Activated T-helper 1 cell treated with Interleukin-2 at 50 U/mL for 16 hours (primary cell): ENCODE measurements around the gene RFX4.

Experiments used
- DNase-seq: peaks from one replicate; pipeline ENCODE4 v3.0.0-alpha.2; 2020; ENCODE audit warnings: low read depth

Gene RFX4

DNA sequence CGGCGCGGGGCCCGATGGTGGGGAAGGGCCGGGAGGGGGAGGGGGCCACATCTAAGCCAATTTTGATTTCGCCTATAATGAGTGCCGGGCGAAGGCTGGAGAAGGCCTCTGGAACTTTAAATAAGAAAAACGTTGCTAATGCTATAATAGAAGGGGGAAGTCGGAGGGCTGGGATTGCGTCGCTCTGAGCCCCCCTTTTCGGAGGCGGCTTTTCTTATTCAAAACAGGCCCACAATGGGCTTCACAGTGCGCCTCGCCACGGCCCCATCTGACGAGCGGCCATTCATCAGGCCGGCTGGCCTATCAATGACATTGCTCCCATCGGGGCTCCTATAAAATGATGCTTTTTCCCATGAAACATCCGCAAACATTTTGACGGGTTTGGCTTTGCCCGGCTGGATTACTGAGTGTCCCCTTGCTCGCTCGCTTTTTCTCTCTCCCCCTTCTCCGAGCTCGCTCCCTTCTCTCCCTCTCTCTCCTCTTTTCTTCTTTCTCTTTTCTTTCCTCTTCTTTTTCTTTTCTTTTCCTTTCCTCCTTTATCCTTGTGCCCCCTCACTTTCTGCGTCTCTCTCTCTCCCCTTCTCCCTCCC lies at the start of gene RFX4:
Gene RFX4, plus strand, starts transcription at position 364 of the 590 bp plus-strand sequence. CDS start 317 bp downstream, outside the sequence.
- no peak for DNase-seq

DNA sequence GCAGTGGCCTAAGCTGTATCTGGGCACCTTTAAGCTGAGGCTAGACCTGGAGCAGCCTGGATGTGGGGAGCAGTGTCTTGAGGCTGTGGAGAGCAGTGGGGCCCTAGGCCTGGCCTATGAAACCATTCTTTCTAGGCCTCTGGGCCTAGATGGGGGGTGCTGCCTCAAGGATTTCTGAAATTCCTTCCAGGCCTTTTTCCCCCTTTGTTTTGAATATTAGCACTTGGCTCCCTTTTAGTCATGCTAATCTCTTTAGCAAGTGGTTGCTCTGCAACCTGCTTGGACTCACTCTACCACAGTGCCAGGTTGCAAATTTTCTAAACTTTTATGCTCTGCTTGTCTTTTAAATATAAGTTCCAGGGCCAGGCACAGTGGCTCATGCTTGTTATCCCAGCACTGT lies 41.6 kb upstream of the RFX4 start:
- DNase-seq = no peak

DNA sequence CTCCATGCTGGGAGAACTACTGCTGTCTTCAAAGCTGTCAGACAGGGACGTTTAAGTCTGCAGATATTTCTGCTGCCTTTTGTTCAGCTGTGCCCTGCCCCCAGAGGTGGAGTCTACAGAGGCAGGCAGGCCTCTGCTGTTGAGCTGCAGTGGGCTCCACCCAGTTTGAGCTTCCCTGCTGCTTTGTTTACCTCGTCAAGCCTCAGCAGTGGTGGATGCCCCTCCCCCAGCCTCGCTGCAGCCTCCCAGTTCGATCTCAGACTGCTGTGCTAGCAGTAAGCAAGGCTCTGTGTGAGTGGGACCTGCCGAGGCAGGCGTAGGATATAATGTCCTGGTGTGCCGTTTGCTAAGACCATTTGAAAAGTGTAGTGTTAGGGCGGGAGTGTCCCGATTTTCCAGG lies 31.4 kb upstream of the RFX4 start:
- DNase-seq = no peak

DNA sequence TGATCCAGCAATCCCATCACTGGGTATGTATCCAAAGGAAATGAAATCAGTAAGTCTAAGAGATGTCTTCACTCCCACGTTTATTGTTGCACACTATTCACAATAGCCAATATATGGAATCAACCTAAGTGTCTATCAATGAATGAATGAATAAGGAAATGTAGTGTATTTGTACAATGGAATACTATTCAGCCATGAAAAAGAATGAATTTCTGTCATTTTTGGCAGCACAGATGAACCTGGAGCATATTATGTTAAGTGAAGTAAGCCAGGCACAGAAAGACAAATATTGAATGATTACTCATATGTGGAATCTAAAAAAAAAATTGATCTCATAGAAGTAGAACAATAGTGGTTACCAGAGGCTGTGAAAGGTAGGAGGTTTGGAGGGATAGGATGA lies 30.6 kb upstream of the RFX4 start:
- DNase-seq = no peak

DNA sequence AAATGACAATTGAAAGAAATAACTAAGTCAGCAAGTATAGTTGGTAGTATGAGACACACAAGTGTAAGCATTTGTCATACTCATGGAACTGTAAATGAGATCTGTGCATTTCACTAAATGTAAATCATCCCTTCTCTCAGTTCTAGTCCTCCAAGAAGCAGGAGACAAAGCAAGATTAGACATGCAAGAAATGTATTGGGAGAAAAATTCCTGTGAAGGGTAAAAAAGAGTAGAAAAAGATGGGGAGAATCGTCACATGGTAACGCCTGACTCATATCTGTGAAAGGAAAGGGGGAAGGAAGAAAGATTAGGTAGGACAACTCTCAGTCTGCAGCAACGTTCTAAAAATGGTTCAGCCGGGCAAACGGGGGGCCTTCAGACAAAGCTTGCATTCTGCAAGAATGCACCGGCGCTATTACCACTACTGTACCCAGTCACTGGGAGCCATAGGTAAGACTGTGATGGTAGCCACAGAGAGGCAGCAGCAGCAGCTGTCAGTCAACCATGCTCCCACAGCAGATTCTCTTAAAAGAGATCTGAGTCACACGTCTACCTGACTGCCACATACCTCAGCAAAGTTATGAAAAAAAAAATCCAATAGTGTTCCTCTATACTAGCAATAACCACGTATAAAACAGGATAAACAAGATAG lies 18.0 kb upstream of the RFX4 start:
- DNase-seq = no peak

DNA sequence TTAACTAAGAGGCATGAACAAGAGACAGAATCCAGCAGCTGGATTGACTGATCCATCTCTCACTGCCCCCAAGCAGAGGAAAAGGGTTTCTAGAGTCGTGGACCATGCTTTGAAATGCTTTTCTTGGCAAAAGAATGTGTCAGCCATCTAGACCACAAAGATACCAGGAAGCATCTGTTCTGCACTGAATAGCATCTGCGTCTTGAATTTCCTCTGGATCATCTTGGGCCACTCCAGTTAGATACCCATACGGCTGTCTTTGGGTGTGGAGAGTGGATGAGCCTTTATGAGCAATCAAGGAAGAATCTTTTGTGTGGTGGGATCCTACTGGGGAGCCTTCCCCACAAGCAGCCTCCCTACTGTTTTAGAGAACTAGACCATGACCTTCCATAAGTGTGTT lies 16.0 kb upstream of the RFX4 start:
- DNase-seq = no peak

DNA sequence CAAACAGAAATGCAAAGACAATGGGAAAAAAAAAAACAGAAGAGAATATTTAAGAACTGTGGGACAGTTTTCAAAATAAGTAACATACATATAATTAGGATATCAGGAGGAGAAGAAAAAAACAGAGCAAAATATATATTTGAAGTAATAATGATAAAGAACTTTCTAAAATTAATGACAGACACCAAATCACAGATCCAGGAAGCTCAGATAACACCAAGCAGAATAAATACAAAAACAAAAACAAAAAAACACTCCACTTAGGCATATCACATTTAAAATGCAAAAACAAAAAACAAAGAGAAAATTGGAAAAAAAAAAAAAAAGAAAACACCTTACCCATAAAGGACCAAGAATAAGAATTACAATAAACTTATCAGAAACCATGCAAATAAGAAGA lies 9.6 kb upstream of the RFX4 start:
- no peak for DNase-seq

DNA sequence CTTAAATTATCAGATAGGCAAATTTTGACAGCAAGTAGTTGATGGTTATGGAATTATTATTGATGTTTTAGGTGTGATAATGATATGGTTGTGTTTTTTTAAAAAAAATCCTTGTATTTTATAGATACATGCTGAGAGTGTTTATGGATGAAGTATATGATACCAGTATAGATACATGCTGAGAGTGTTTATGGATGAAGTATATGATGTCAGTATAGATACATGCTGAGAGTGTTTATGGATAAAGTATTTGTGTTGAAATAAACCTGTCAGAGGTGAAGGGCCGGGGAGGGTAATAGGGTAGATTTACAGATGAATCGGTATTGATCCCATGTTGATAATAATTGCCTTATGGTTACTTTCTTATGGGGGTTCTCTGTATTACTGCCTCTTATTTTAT lies 6.0 kb upstream of the RFX4 start:
- no peak for DNase-seq

DNA sequence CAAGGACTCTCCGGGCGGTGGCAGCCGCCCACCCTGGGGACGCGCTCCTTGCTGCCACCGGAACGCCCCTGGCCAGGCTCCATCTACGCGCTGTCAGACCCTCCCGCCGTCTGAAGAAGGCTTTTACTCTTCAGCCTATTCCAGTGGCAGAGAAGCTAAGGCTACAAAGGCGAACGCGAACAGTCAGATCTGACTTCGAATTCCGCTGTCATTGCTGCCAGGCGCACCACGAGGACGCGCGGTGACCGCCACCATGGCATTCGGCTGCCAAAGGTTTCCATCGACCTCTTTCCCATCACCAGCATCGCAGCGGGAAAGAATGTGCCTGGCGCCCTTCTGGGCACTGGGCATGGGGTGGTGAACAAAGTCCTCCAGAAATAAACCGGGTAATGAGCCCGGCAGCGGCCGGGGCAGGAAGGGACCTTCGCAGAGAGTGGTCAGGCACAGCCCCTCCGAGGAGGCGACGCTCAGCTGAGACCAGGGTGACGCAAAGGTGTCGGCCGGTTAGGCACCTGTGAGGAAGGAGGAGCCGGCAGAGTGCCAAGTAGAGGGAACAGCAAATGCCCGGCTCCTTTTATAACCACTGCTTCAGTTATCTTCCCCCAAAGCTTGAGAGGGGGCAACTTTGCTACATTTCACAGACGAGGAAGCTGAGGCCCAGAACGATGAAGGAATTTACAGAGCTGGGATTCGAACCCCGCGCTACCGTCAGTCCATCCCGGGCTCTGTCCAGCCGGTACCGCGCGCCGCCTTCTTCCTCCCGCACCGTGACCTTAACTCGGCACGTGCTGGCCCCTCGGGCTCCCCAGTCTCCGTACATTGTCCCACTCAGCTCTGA lies 1.9 kb upstream of the RFX4 start:
- DNase-seq = no peak

DNA sequence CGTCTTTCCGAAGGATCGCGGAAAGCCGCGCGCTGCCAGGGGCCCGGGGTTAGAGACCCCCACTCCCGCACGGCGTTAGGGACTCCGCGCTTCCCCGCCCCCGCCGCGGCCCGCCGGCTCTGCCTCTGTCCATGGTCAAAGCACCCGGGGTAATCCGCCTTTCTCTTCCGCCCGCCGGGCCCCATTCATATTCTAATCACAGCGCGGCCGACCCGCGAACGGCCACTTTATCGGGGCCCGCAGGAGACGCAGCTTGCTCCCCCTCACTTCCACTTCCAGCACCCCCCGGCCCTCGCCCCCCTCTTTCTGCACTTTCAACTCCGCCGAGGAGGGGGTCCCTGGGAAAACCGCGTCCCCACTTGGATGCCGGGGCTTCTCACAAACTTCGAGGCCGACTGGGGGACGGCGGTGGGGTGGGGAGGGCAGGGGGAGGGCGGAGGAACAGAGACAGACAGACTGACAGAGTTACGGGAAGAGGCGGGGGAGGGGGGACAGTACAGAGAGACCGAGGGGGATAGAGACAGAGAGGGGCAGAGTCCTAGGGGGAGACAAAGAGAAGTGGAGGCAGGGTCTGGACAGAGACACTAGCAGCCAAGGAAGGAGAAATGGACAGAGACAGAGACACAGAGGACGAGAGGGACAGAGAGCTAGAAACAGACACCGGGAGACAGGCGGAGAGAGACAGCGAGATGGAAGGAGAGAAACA lies 1.1 kb upstream of the RFX4 start:
- DNase-seq = no peak

DNA sequence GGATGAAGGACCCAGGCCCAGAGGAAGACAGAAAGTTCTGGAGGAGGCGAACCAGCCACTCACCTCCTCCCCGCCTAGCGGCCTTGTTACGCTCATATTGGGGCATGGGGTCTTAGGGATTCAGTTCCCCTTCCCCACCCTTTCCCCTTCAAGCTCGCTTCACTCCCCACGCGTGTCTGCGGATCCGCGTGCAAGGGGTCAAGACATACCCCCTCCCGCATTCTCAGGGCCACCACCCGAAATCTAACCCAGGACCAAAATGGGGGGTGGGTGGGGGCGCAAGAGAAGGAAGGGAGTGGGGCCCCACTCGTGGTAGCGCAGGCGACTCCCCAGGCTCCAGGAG lies 584 bp upstream of the RFX4 start:
- DNase-seq = no peak

DNA sequence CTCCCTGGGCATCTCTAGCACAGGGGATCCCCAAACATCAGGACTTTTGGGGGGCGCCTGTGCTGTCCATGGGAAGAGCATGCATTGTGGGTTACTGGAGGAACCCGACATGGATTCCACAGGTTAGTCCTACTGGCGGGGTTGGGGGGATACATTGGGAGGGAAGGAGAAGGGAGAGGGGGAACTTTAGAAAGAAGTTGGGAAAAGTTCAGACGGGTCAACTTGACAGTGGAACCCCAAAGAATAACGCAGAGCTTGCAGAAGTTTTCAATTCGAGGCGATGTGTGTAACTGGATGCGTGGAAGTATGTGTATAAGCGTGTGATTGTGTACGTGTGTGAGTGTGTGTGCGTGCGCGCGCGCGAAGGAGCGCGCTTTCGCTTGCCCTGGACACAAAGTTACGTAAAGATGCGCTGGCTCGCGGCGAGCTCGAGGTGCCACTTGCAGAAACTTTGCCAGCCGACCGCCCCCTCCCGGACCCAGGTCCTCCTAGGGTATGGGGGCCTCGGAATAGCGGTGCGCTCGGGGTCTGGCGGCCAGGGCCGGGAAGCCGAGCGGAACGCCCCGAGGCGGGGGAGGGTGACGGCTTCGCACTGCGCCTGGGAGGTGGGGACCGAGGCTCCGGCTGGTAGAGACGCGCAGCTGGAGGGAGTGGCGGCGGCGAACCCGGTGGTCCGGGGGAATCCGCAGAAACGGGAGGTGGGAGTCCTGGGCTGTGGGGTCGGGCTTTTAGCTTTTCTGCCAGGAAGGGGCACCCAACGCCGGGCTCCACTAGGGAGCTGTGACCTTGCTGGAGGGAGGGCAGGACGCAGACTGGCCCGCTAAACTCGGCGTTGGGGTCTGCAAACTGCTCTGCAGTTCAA lies 669 bp downstream of the RFX4 start:
- DNase-seq = no peak

DNA sequence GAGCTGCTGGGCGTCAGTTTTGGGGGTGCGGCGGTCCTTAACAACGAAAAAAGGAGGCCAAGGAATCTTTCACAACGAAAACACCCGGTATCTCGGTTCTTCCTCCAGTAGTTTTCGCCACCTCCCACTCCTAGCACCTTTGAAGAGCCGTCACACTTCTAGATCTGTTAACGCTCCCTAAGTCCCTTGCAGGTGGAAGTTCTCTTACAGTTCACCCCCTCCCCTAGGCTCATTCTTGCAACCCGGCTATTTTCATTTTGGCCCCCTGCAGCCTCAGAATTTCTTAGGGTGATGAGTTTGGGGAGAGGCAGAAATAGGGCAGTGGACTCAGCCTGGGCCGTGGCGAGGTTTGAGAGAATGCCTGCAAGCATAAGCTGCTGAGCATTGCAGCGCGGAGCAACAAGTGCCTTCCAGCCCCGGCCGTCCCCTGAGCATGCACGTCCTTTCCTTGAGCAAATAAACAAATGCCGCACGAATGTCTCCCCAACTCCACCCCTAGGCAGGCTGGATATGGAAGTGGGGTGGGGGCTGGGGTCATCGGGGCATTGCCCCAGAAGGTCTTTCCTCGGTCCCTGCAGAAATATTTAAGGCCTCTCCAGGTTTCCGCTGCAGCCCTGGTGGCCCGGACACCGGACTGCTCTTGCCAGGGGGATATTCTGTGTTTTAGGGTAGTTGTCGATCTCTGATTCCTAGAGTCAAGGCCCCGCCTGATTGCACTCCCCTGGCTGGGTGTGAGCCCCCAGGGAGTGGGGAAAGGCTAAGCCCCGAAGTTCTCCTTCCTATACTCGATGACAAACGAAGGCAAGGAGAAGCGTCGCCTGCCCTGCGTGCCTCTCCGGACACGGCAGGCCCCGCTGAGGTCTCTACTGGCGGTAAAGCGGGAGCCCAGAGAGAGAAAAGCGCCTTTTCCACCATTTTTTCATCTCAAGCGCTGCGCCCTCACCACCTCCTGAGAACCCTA lies 1.6 kb downstream of the RFX4 start:
- no peak for DNase-seq

DNA sequence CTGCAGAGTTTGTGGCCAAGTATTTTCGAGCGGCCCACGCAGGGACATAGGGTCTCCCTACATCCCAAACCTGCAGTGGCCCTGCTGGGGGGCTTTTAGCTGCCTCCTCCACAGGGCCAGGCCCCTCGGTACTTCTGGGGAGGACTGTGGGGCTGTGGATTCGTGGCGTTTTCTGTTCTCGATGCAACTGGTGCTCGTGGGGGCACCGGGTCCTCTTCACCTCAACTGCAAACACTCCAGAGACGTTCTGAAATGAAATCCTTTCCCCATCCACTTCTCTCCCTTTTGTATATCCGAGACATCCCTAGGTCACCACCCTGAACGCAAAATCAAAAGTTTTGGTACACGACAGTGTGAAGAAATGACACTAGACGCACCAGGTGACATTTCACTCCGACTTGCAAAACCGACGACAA lies 2.3 kb downstream of the RFX4 start:
- DNase-seq = no peak

DNA sequence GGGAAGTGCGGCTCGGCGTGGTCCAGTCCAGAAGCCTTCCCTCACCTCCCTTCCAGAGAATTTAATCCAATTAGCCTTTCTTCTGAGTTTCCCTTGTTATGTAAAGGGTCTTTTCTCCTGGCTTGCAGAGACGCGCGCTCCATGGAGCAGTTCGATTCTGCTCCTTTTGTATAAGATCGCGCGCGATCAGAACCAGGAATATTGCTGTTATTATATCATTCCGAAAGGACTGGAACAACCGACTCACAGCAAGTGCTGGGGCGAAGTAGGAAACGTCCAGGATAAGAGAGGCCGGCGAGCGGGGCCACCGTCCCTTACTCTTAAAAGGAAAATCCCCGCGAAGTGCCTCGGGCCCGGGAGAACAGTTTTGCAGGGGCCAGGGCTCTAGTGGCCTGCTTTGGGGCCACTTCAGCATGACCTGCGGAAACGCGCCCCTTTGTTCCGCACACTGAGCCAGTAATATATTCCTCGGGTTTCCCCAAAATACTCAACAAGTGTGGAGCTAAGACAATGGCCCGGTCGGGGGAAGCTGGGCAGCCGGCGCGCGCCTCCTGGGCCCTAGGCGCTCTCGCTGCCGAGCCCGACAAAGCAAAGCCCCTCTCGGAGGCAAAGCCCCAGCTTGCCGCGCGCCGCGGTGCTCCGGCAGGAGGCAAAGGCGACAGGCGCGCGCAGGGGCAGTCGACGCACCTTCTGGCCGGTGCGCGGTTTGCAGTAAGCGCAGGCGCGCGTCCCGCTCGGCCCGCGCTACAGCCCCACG lies 2.9 kb downstream of the RFX4 start:
- no peak for DNase-seq

DNA sequence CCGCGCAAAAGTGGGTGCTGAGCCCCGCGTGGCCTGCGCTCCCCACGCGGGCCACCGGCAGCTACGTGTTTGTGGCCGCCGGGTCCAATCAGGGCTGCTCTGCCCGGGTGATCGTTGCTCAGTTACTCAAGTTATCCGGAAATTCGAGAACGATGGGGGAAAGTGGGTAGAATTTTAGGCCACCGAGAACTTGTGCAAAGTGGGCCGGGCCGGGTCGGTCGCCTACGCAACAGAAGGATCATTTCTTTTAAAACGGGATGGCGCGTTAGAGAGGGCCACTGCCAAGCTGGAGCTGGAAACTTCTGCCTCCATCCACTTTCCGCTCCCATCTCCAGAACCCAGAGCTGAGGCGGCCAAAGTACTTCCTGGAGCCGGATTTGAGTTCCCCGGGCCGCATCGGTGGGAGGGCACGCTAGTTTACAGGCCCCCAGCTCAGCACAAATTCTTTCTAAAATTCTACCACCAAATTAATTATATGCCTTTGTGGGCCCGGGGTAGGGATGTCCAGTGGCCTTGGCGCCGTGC lies 3.5 kb downstream of the RFX4 start:
- DNase-seq = no peak

DNA sequence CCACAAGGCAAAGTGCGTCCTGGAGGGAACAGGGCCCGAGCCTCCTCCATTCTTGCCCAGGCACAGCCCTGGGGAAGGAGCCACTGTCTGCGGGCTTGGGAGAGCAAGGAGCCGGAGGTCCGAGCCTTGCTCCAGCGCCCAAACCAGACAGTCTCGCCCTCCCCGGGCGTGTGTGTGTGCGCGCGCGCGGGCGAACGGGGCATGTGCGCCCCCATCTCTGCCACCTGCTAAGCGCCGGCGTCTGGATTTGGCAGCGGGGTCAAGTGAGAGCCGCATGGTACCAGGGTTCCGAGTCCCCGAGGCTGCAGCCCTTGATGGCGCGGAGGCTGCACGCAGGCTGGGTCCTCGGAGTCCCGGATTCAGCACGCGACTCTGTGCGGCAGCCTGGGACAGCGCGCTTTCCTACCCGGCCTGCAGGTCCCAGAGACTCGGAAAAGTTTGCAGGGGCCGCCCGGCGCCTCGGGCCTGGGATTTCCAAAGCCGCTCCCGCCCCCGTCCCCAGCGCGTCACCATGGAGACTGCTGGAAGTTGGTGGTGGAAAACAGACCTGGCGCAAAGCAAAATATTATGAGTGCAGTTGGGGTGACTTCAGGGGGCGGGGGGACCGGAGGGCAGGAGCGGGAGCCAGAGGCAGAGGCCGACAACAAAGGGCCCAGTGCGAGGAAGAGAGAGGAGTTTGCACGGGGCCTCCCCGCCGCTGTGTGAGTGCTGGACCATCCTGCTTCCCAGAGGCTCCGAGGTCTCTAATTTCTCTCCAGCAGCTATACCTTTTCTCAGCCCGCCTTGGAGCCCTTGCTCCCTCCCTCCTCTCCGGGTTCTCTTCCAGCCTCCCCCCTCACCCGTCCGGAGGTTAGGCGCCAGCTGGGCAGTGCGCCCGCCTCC lies 4.2 kb downstream of the RFX4 start:
- DNase-seq = no peak

DNA sequence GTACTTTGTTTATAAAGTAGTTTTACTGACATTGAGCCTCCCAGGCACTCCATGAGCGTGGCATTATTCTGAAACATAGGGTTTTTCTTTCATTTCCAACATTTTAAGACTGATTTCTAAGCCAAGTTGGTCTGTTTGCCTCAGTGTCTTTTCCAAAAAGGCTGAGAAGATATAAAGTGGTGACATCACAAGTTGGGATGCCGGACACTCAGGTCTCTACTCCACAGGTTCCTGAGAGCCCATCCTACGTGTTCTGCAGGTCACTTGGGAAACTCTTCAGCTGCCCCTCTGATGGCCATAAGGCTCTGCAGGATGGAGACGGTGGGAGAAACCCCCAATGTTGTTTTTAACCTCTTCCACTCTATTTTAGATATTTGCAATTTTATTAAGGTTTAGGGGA lies 6.0 kb downstream of the RFX4 start:
- DNase-seq = no peak

DNA sequence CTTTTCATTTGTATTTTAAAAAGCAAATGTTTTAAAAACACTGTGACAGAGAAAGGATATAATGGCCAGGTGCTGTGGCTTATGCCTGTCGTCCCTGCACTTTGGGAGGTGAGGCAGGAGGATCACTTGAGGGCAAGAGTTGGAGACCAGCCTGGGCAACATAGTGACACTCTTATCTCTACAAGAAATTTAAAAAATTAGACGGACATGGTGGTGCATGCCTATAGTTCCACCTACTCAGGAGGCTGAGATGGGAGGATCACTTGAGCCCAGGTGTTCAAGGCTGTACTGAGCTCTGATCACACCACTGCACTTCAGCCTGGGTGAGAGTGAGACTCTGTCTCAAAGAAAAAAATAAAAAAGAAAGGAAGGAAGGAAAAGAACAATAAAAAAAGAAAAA lies 7.8 kb downstream of the RFX4 start:
- no peak for DNase-seq
